ENCODE results near the gene UFD1. TPM values are rescaled to one million over a fixed set of nuclear protein-coding genes. Genes with fewer than 3 reads are reported as not detected.

Gene UFD1
- total and polyA plus RNA-seq, 9 of the 15 experiments (the other 6 are each of a cell fraction or from before 2014, with no cell fraction given), result 238 to 645 (median 363) TPM

DNA sequence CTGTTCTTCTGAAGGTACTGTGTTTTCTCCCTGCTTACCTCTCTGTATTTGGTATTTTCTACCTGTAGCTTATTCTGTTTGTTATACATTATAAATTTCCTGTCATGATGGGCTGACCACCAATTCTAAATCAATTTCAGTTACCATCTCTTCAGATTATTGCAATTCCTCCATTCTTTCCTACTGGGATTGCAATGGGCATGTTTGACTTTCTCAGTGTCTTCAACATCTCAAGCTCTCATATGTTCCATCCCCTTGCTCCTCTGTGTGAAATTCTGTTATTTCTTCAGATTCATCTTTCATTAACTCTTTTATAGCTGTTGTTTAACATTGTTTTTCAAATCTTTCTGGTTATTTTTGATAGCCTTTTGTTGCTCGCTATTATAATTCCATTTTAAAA, 16.0 kb downstream of the UFD1 start (continued):
- TF ChIP-seq, protein P1, sequence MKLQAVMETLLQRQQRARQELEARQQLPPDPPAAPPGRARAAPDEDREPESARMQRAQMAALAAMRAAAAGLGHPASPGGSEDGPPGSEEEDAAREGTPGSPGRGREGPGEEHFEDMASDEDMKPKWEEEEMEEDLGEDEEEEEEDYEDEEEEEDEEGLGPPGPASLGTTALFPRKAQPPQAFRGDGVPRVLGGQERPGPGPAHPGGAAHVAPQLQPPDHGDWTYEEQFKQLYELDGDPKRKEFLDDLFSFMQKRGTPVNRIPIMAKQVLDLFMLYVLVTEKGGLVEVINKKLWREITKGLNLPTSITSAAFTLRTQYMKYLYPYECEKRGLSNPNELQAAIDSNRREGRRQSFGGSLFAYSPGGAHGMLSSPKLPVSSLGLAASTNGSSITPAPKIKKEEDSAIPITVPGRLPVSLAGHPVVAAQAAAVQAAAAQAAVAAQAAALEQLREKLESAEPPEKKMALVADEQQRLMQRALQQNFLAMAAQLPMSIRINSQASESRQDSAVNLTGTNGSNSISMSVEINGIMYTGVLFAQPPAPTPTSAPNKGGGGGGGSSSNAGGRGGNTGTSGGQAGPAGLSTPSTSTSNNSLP (IDR thresholded peaks at IDR 0.05; ENCODE audit: borderline replicate concordance, low read depth, low read length), result no peak
- TF ChIP-seq CSDE1 (IDR thresholded peaks at IDR 0.05) (0 out of 4 replicates have a peak, but pooled peaks of 1 of the 2 experiments have one; percentile 58), BDP1 (IDR thresholded peaks at IDR 0.05; ENCODE audit: insufficient read depth, insufficient read length) (no peak)
- TF ChIP-seq, protein P2, sequence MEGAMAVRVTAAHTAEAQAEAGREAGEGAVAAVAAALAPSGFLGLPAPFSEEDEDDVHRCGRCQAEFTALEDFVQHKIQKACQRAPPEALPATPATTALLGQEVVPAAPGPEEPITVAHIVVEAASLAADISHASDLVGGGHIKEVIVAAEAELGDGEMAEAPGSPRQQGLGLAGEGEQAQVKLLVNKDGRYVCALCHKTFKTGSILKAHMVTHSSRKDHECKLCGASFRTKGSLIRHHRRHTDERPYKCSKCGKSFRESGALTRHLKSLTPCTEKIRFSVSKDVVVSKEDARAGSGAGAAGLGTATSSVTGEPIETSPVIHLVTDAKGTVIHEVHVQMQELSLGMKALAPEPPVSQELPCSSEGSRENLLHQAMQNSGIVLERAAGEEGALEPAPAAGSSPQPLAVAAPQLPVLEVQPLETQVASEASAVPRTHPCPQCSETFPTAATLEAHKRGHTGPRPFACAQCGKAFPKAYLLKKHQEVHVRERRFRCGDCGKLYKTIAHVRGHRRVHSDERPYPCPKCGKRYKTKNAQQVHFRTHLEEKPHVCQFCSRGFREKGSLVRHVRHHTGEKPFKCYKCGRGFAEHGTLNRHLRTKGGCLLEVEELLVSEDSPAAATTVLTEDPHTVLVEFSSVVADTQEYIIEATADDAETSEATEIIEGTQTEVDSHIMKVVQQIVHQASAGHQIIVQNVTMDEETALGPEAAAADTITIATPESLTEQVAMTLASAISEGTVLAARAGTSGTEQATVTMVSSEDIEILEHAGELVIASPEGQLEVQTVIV (CRISPR knock-in tag; IDR thresholded peaks at IDR 0.05; ENCODE audit: borderline replicate concordance), result peak; percentile 68; the same call in 1 of the 2 replicates
- TF ChIP-seq, protein P3, sequence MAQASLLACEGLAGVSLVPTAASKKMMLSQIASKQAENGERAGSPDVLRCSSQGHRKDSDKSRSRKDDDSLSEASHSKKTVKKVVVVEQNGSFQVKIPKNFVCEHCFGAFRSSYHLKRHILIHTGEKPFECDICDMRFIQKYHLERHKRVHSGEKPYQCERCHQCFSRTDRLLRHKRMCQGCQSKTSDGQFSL (CRISPR knock-in tag; IDR thresholded peaks at IDR 0.05), result no peak
- TF ChIP-seq, protein P3 (tag; IDR thresholded peaks at IDR 0.05), result no peak
- TF ChIP-seq, protein P4, sequence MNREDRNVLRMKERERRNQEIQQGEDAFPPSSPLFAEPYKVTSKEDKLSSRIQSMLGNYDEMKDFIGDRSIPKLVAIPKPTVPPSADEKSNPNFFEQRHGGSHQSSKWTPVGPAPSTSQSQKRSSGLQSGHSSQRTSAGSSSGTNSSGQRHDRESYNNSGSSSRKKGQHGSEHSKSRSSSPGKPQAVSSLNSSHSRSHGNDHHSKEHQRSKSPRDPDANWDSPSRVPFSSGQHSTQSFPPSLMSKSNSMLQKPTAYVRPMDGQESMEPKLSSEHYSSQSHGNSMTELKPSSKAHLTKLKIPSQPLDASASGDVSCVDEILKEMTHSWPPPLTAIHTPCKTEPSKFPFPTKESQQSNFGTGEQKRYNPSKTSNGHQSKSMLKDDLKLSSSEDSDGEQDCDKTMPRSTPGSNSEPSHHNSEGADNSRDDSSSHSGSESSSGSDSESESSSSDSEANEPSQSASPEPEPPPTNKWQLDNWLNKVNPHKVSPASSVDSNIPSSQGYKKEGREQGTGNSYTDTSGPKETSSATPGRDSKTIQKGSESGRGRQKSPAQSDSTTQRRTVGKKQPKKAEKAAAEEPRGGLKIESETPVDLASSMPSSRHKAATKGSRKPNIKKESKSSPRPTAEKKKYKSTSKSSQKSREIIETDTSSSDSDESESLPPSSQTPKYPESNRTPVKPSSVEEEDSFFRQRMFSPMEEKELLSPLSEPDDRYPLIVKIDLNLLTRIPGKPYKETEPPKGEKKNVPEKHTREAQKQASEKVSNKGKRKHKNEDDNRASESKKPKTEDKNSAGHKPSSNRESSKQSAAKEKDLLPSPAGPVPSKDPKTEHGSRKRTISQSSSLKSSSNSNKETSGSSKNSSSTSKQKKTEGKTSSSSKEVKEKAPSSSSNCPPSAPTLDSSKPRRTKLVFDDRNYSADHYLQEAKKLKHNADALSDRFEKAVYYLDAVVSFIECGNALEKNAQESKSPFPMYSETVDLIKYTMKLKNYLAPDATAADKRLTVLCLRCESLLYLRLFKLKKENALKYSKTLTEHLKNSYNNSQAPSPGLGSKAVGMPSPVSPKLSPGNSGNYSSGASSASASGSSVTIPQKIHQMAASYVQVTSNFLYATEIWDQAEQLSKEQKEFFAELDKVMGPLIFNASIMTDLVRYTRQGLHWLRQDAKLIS (CRISPR knock-in tag; IDR thresholded peaks at IDR 0.05), result peak; percentile 53; the same call in 1 of the 2 replicates
